H9 (cell line): ENCODE results near the gene PTPRN2. TPM values are rescaled to one million over a fixed set of nuclear protein-coding genes. Genes with fewer than 3 reads are reported as not detected.

ENCODE experiments used
- DNase-seq: peaks from one replicate; pipeline ENCODE4 v3.0.0-alpha.2; 2017
- H2AFZ ChIP-seq: one replicate; pipeline ENCODE4 v1.6.1; 2013; ENCODE audit warnings: mild to moderate bottlenecking, low read length, control low read depth, moderate library complexity
- H2AK5ac ChIP-seq: 2 replicates; pipeline ENCODE4 v1.6.1; 2013; ENCODE audit warnings: low read length, control low read depth, mixed read lengths; ENCODE audit not compliant: insufficient read length
- H2BK120ac ChIP-seq: one replicate; pipeline ENCODE4 v1.6.1; 2013; ENCODE audit warnings: low read depth, mild to moderate bottlenecking, low read length, control low read depth, inconsistent platforms; ENCODE audit not compliant: poor library complexity, severe bottlenecking
- H2BK12ac ChIP-seq: 2 replicates; pipeline ENCODE4 v1.6.1; 2013; ENCODE audit warnings: low read length, control low read depth, mixed read lengths, low read depth; ENCODE audit not compliant: insufficient read length
- H2BK15ac ChIP-seq: 2 replicates; pipeline ENCODE4 v1.6.1; 2013; ENCODE audit warnings: low read depth, low read length, control low read depth
- H2BK20ac ChIP-seq: one replicate; pipeline ENCODE4 v1.6.1; 2013; ENCODE audit warnings: low read depth, mild to moderate bottlenecking, low read length, control low read depth, inconsistent platforms; ENCODE audit not compliant: poor library complexity, severe bottlenecking
- H2BK5ac ChIP-seq: 2 replicates; pipeline ENCODE4 v1.6.1; 2013; ENCODE audit warnings: low read length, control low read depth, mixed read lengths; ENCODE audit not compliant: insufficient read length
- H3K14ac ChIP-seq: 2 replicates; pipeline ENCODE4 v1.6.1; 2013; ENCODE audit warnings: low read length, control low read depth; ENCODE audit not compliant: insufficient read depth
- H3K18ac ChIP-seq: 2 replicates; pipeline ENCODE4 v1.6.1; 2013; ENCODE audit warnings: low read depth, mild to moderate bottlenecking, mixed read lengths, low read length, control low read depth; ENCODE audit not compliant: insufficient read length
- H3K23ac ChIP-seq: 2 replicates; pipeline ENCODE4 v1.6.1; 2013; ENCODE audit warnings: low read length, control low read depth, mixed read lengths, low read depth; ENCODE audit not compliant: insufficient read length
- H3K23me2 ChIP-seq: 2 replicates; pipeline ENCODE4 v1.6.1; 2013; ENCODE audit warnings: low read depth, mild to moderate bottlenecking, mixed read lengths, low read length, control low read depth; ENCODE audit not compliant: insufficient read length, poor library complexity, severe bottlenecking
- H3K27ac ChIP-seq: 2 replicates; pipeline ENCODE4 v1.5.1; 2013; ENCODE audit warnings: low read length, control low read depth, mixed read lengths, low read depth; ENCODE audit not compliant: insufficient read length
- H3K27me3 ChIP-seq: 2 replicates; pipeline ENCODE4 v1.6.1; 2013; ENCODE audit warnings: low read length, control low read depth, inconsistent platforms; ENCODE audit not compliant: insufficient read depth
- H3K4ac ChIP-seq: 2 replicates; pipeline ENCODE4 v1.6.1; 2013; ENCODE audit warnings: low read depth, mild to moderate bottlenecking, control low read depth, inconsistent platforms, low read length, moderate library complexity
- H3K4me1 ChIP-seq: 2 replicates; pipeline ENCODE4 v1.6.1; 2013; ENCODE audit warnings: low read length, control low read depth, inconsistent platforms; ENCODE audit not compliant: insufficient read depth
- H3K4me2 ChIP-seq: 2 replicates; pipeline ENCODE4 v1.6.1; 2013; ENCODE audit warnings: low read length, control low read depth, mixed read lengths; ENCODE audit not compliant: insufficient read length, insufficient read depth
- H3K56ac ChIP-seq: 2 replicates; pipeline ENCODE4 v1.6.1; 2013; ENCODE audit warnings: low read depth, mild to moderate bottlenecking, mixed read lengths, low read length, control low read depth; ENCODE audit not compliant: insufficient read length
- H3K79me1 ChIP-seq: 2 replicates; pipeline ENCODE4 v1.6.1; 2013; ENCODE audit warnings: low read depth, mild to moderate bottlenecking, moderate library complexity, low read length, control low read depth, inconsistent platforms; ENCODE audit not compliant: insufficient read depth, poor library complexity, severe bottlenecking
- H3K79me2 ChIP-seq: 2 replicates; pipeline ENCODE4 v1.6.1; 2013; ENCODE audit warnings: low read length, control low read depth, inconsistent platforms; ENCODE audit not compliant: insufficient read depth
- H3K9ac ChIP-seq: 2 replicates; pipeline ENCODE4 v1.6.1; 2013; ENCODE audit warnings: low read length, control low read depth, mixed read lengths; ENCODE audit not compliant: insufficient read length; ENCODE audit errors: extremely low read depth
- H3K9me3 ChIP-seq: one replicate; pipeline ENCODE4 v1.6.1; 2013; ENCODE audit warnings: low read depth, low read length, inconsistent platforms; ENCODE audit not compliant: control insufficient read depth
- H3T11ph ChIP-seq: one replicate; pipeline ENCODE4 v1.6.1; 2013; ENCODE audit warnings: mild to moderate bottlenecking, low read length, control low read depth, inconsistent platforms
- H4K20me1 ChIP-seq: one replicate; pipeline ENCODE4 v1.6.1; 2013; ENCODE audit not compliant: control insufficient read depth, insufficient read length, insufficient read depth
- H4K5ac ChIP-seq: 2 replicates; pipeline ENCODE4 v1.6.1; 2013; ENCODE audit warnings: low read depth, mild to moderate bottlenecking, mixed read lengths, low read length, control low read depth; ENCODE audit not compliant: insufficient read length
- H4K8ac ChIP-seq: replicated peaks from 2 replicates; pipeline ENCODE4 v1.6.1; 2013; ENCODE audit warnings: low read length, control low read depth, mixed read lengths, low read depth; ENCODE audit not compliant: insufficient read length
- H4K91ac ChIP-seq: 2 replicates; pipeline ENCODE4 v1.6.1; 2013; ENCODE audit warnings: low read depth, mild to moderate bottlenecking, moderate library complexity, mixed read lengths, low read length, control low read depth; ENCODE audit not compliant: insufficient read length
- H3K27ac Mint-ChIP-seq, 3 experiments: 2 replicates in 2 of 3; 3 replicates in 1 of 3; pipeline ENCODE4 v1.8.0; 2020 to 2021; ENCODE audit warnings: mixed read lengths in 3 of 3, mild to moderate bottlenecking in 1 of 3, moderate library complexity in 1 of 3
- H3K27me3 Mint-ChIP-seq: 2 replicates; pipeline ENCODE4 v1.8.0; 2021; ENCODE audit warnings: low read depth, mild to moderate bottlenecking, moderate library complexity, mixed read lengths
- H3K36me3 Mint-ChIP-seq, 3 experiments: 2 replicates in 2 of 3; 3 replicates in 1 of 3; pipeline ENCODE4 v1.8.0; 2020 to 2021; ENCODE audit warnings: low read depth in 3 of 3, mixed read lengths in 3 of 3; ENCODE audit not compliant: insufficient read depth in 1 of 3
- H3K4me1 Mint-ChIP-seq, 2 experiments: 2 replicates each; pipeline ENCODE4 v1.8.0; 2020; ENCODE audit warnings: mixed read lengths in 2 of 2
- H3K4me3 Mint-ChIP-seq, 2 experiments: 2 replicates in 1 of 2; 3 replicates in 1 of 2; pipeline ENCODE4 v1.8.0; 2020 to 2021; ENCODE audit warnings: mild to moderate bottlenecking in 2 of 2, mixed read lengths in 2 of 2, moderate library complexity in 1 of 2
- H3K9me3 Mint-ChIP-seq, 2 experiments: 2 replicates in 1 of 2; 3 replicates in 1 of 2; pipeline ENCODE4 v1.8.0; 2020; ENCODE audit warnings: mild to moderate bottlenecking in 2 of 2, mixed read lengths in 2 of 2, moderate library complexity in 1 of 2
- WGBS: extraction: QIAGEN DNeasy Blood & Tissue Kit; methylation state at CpG from one replicate; pipeline ENCODE4 v1.1.7; 2013; ENCODE audit warnings: missing lambda C conversion rate, low lambda C conversion rate, mixed read lengths; ENCODE audit not compliant: insufficient read length; ENCODE audit errors: extremely low coverage; 5-methylcytosine and 5-hydroxymethylcytosine counted together
- total RNA-seq: library from RNA; stranded (reverse); gene quantifications from 2 replicates; pipeline ENCODE4 v1.2.1, GENCODE V29; 2021
- TF ChIP-seq, protein P1 (sequence below): fragments of 200-600 bp; sonication (generic); conservative IDR thresholded peaks from 3 replicates; pipeline ENCODE4 v1.8.0; 2021; ENCODE audit warnings: antibody characterized with exemption, mild to moderate bottlenecking

Gene PTPRN2
- total RNA-seq, 1 experiment from 2014 or later: 5.2 TPM

DNA sequence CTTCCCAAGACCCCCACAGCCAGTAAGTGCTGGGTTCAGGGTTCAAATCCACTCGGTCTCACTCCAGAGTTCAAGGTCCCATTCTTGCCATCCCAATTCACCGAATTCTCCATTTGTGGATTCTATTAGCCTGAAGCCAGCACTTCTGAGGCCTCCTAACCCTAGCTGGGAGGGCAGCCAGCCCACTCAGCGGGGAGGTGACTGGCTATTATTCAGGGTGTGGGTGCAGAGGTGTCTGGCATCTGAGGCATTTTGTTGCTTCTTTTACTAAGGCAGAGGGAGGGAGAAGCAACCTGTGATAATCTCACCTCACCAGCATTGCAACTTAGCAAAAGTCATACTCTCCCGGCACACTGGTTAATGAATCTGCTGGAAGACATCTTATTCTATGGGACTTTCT lies 8.7 kb upstream of the PTPRN2 start:
- Histone ChIP-seq H4K5ac (no peak overlapping the region), H3K56ac (no peak overlapping the region), H3K27ac (no peak overlapping the region), H2BK15ac (no peak overlapping the region), H3K14ac (no peak overlapping the region), H2BK12ac (no peak overlapping the region), H3K9me3 (no peaks in the 10 kb centered on the region), H3K79me1 (no peaks in the 10 kb centered on the region), H2BK5ac (no peak overlapping the region), H3K4me2 (no peak overlapping the region), H3K18ac (no peak overlapping the region), H4K8ac (no peak overlapping the region), H3K4me1 (no peaks in the 10 kb centered on the region), H3K27me3 (peaks cover 17% of the 10 kb centered on the region; the same call in 1 of the 2 replicates), H4K20me1 (no peaks in the 10 kb centered on the region), H3K9ac (no peak overlapping the region), H2AFZ (no peak overlapping the region), H3T11ph (no peak overlapping the region), H3K23me2 (no peaks in the 10 kb centered on the region), H2BK120ac (no peak overlapping the region), H3K4ac (no peak overlapping the region), H2BK20ac (no peak overlapping the region), H2AK5ac (no peak overlapping the region), H3K79me2 (no peaks in the 10 kb centered on the region), H3K23ac (no peak overlapping the region), H4K91ac (no peak overlapping the region)
- DNase-seq: no peak
- Mint-ChIP-seq H3K9me3 (peaks cover 0 to 4% of the 10 kb centered on the region in 2 experiments; a peak in 2 of 5 replicates), H3K27me3 (no peaks in the 10 kb centered on the region), H3K4me1 (peaks cover 0 to 7% of the 10 kb centered on the region in 2 experiments; a peak in 2 of 4 replicates), H3K27ac (no peak overlapping the region), H3K36me3 (peaks cover 0 to 4% (median 0%) of the 10 kb centered on the region in 3 experiments; a peak in 1 of 7 replicates), H3K4me3 (no peak overlapping the region)
- no CpG with 5 or more reads among the region's 4 CpGs for WGBS
- TF ChIP-seq, protein P1, sequence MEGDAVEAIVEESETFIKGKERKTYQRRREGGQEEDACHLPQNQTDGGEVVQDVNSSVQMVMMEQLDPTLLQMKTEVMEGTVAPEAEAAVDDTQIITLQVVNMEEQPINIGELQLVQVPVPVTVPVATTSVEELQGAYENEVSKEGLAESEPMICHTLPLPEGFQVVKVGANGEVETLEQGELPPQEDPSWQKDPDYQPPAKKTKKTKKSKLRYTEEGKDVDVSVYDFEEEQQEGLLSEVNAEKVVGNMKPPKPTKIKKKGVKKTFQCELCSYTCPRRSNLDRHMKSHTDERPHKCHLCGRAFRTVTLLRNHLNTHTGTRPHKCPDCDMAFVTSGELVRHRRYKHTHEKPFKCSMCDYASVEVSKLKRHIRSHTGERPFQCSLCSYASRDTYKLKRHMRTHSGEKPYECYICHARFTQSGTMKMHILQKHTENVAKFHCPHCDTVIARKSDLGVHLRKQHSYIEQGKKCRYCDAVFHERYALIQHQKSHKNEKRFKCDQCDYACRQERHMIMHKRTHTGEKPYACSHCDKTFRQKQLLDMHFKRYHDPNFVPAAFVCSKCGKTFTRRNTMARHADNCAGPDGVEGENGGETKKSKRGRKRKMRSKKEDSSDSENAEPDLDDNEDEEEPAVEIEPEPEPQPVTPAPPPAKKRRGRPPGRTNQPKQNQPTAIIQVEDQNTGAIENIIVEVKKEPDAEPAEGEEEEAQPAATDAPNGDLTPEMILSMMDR: no peak
